ENCODE results near the gene ROCK2. TPM values are rescaled to one million over a fixed set of nuclear protein-coding genes. Genes with fewer than 3 reads are reported as not detected.

ROCK2 gene
- total RNA-seq, 2 experiments from 2014 or later: 16.6 to 19.2 TPM

DNA sequence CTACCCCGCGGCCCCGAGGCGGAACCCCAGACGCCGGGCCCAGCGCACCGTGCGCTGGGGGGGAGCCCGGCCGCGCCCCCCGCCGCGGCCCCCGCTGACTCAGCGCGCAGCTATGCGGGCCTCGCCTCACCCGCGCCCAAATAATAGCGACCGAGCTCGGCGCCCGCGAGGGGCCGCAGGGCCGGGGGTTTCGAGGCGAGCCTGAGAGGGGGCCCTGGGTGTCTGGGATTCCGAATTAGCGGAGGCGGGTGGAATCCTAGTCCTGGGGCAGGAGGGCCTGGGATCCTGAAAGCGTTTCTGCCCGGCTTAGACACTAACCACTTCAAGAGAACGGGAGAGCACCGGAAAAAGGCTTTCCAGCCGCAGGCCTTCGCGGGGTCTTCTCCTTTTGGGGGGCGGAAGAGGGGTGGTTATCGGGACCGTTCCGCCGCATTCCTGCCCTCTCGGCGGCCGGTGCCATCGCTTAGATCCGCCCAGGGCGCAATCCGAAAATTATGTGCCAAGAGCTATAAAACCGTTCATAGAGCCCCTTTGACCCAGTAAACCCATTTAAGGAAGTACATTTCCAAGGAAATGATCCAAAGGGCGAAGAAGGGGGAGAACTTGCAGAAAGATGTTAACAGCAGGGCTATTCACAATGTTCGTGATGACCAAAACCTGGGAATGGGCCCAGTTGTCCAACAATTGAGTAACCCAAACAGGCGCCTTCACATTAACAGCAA lies 681 bp upstream of the ROCK2 start:
- ChIA-PET POLR2A (interaction anchor here (1.2 to 2.7 kb wide), 7 partner anchors 9 to 533 kb away, joined by 3 to 8 read pairs (median 4); partner anchors contain the start of genes E2F6 and SLC66A3), CTCF (interaction anchor here (0.6 to 2.5 kb wide), 8 partner anchors 22 to 213 kb away, joined by 3 to 12 read pairs (median 3); partner anchors contain the start of gene E2F6)
- Mint-ChIP-seq H3K4me1 (ENCODE audit: low read depth) (peaks cover 22% of the 10 kb centered on the region), H3K36me3 (no peaks in the 10 kb centered on the region), H3K27me3 (no peaks in the 10 kb centered on the region), H3K27ac (peak overlapping the region; percentile 13), H3K9me3 (no peaks in the 10 kb centered on the region), H3K4me3 (peak overlapping the region; percentile 72)
- intact Hi-C loops (cut with micrococcal nuclease): loop anchor here (1.0 to 10.0 kb wide), 6 partner anchors 108 to 410 kb away; partner anchors contain the start of gene SLC66A3
- peak; percentile 38 for DNase-seq

GRCh38 chr2:11343650-11344341 lies 640 bp downstream of the ROCK2 start:
- Mint-ChIP-seq H3K27ac (peak overlapping the region; percentile 89), H3K36me3 (no peaks in the 10 kb centered on the region), H3K4me1 (ENCODE audit: low read depth) (peaks cover 30% of the 10 kb centered on the region), H3K9me3 (no peaks in the 10 kb centered on the region), H3K27me3 (no peaks in the 10 kb centered on the region), H3K4me3 (peak overlapping the region; percentile 98)
- POLR2A ChIA-PET: interaction anchor here (1.2 to 2.7 kb wide), 7 partner anchors 116 to 532 kb away, joined by 3 to 8 read pairs (median 4); partner anchors contain the start of genes E2F6 and SLC66A3
- intact Hi-C loops (cut with micrococcal nuclease): loop anchor here (1.0 to 10.0 kb wide), 6 partner anchors 106 to 411 kb away; partner anchors contain the start of gene SLC66A3
- peak; percentile 57 for DNase-seq
- CTCF ChIA-PET: interaction anchor here (0.9 to 2.5 kb wide), 4 partner anchors 21 to 219 kb away, joined by 3 to 12 read pairs (median 4); a partner anchor contains a TSS

GRCh38 chr2:11343368-11343649 lies 1.1 kb downstream of the ROCK2 start:
- no peak for DNase-seq
- POLR2A ChIA-PET: interaction anchor here (1.2 to 2.7 kb wide), 4 partner anchors 122 to 410 kb away, joined by 3 to 8 read pairs (median 8); partner anchors contain the start of genes E2F6 and SLC66A3
- Mint-ChIP-seq H3K9me3 (no peaks in the 10 kb centered on the region), H3K27ac (peak overlapping the region; percentile 89), H3K4me3 (peak overlapping the region; percentile 98), H3K27me3 (no peaks in the 10 kb centered on the region), H3K4me1 (ENCODE audit: low read depth) (peaks cover 34% of the 10 kb centered on the region), H3K36me3 (no peaks in the 10 kb centered on the region)
- intact Hi-C loops (cut with micrococcal nuclease): loop anchor here (5.0 to 10.0 kb wide), 4 partner anchors 106 to 411 kb away; no protein-coding TSS in a partner anchor
- CTCF ChIA-PET: interaction anchor here (1.5 to 2.5 kb wide), 3 partner anchors 182 to 219 kb away, joined by 3 to 12 read pairs (median 4); a partner anchor contains a TSS

DNA sequence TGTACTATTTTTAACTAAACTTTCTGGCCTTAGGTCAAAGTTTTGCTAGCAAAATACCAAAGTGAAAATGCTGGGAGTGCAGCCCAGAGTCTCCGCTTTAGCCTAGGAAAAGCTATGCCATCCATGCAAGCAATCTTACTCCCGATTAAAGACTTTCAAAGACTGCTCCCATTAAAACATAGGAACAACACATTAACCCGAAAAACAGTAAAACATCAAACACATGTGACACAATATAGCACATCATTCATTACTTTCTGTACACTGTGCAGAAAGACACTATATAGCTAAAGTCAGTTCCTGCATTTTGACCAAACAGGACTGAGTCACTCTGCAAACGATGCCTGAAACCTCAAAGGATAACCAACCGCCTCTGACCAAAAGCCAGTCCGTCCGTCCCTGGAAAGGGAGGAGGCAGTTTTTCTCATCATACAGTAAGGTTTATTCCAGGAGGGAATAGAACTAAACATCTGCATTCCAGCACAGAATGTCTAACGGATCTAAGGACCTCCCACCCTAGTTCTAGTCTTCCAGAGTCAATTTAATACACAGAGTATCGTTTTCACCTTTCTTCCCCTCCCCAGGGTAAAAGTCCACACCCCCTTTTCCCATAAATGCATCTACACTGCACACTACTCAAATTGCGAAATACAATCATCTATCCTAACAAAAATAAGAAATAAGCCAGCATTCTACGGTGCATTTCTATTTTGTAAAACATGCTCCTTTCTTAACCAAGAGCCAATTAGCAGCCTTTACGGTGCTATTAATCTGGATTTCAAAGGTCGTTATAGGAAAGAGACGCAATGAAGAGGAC lies 1.7 kb downstream of the ROCK2 start:
- DNase-seq: peak; percentile 16
- no peaks in the 10 kb centered on the region for H3K36me3 Mint-ChIP-seq
- POLR2A ChIA-PET: interaction anchor here (2.5 to 2.7 kb wide), 3 partner anchors 123 to 187 kb away, joined by 8 read pairs; partner anchors contain the start of genes E2F6 and SLC66A3
- peaks cover 34% of the 10 kb centered on the region for H3K4me1 Mint-ChIP-seq (ENCODE audit: low read depth)
- H3K9me3 Mint-ChIP-seq: no peaks in the 10 kb centered on the region
- peak overlapping the region; percentile 98 for H3K4me3 Mint-ChIP-seq
- CTCF ChIA-PET: interaction anchor here (0.6 to 1.5 kb wide), 2 partner anchors 218 to 241 kb away, joined by 3 read pairs; no protein-coding TSS in a partner anchor
- H3K27me3 Mint-ChIP-seq: no peaks in the 10 kb centered on the region
- intact Hi-C loops (cut with micrococcal nuclease): loop anchor here (5.0 to 10.0 kb wide), 4 partner anchors 105 to 412 kb away; no protein-coding TSS in a partner anchor
- H3K27ac Mint-ChIP-seq: peak overlapping the region; percentile 89

GRCh38 chr2:11340717-11341116 lies 3.7 kb downstream of the ROCK2 start:
- Mint-ChIP-seq H3K9me3 (no peaks in the 10 kb centered on the region), H3K4me1 (ENCODE audit: low read depth) (peaks cover 36% of the 10 kb centered on the region), H3K27ac (no peak overlapping the region), H3K4me3 (no peak overlapping the region), H3K36me3 (peaks cover 2% of the 10 kb centered on the region), H3K27me3 (no peaks in the 10 kb centered on the region)
- POLR2A ChIA-PET: no interaction called here
- CTCF ChIA-PET: no interaction called here
- no peak for DNase-seq
- intact Hi-C loops (cut with micrococcal nuclease): loop anchor here (5.0 to 10.0 kb wide), 4 partner anchors 103 to 414 kb away; no protein-coding TSS in a partner anchor

DNA sequence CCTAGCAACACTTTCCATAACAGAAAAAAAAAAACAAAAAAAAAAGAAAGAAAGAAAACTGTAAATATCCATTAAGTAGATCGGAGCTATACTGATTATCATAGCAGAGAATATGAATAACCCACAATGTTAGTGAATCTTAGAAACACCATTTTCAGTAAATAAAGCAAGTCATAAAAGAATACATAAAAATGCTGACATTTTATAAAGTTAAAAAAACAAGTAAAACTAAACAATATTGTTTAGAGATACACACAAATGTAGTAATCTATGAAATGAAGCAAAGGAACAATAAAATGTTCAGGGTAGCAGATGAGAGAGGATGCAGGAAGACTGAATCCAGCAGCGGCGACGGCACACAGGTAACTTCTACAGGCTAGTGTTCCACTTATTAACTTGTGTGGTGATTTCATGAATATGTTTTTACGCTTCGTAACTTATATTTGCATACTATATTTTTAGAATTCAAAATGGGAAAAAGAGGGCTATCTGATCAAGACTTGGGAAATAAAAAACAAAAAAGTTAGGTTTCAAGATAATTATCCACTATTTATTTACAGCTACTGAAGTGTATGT lies 4.8 kb downstream of the ROCK2 start:
- H3K4me3 Mint-ChIP-seq: no peak overlapping the region
- POLR2A ChIA-PET: no interaction called here
- DNase-seq: no peak
- peaks cover 36% of the 10 kb centered on the region for H3K4me1 Mint-ChIP-seq (ENCODE audit: low read depth)
- H3K27ac Mint-ChIP-seq: no peak overlapping the region
- H3K27me3 Mint-ChIP-seq: no peaks in the 10 kb centered on the region
- H3K9me3 Mint-ChIP-seq: no peaks in the 10 kb centered on the region
- CTCF ChIA-PET: no interaction called here
- intact Hi-C loops (cut with micrococcal nuclease): loop anchor here (5.0 to 10.0 kb wide), 4 partner anchors 102 to 415 kb away; no protein-coding TSS in a partner anchor
- peaks cover 2% of the 10 kb centered on the region for H3K36me3 Mint-ChIP-seq

- Mint-ChIP-seq H3K36me3 (peaks cover 2% of the 10 kb centered on the region), H3K4me3 (no peak overlapping the region), H3K27me3 (no peaks in the 10 kb centered on the region), H3K27ac (no peak overlapping the region), H3K9me3 (no peaks in the 10 kb centered on the region), H3K4me1 (ENCODE audit: low read depth) (peaks cover 40% of the 10 kb centered on the region)
- no peak for DNase-seq
- CTCF ChIA-PET: no interaction called here
- intact Hi-C loops (cut with micrococcal nuclease): no loop called here
- POLR2A ChIA-PET: no interaction called here
These were observed 5.9 kb downstream of the ROCK2 start for GRCh38 chr2:11338580-11338979.

- H3K9me3 Mint-ChIP-seq: peaks cover under 1% of the 10 kb centered on the region
- peaks cover 39% of the 10 kb centered on the region for H3K4me1 Mint-ChIP-seq (ENCODE audit: low read depth)
- CTCF ChIA-PET: no interaction called here
- intact Hi-C loops (cut with micrococcal nuclease): no loop called here
- no peak overlapping the region for H3K4me3 Mint-ChIP-seq
- H3K27me3 Mint-ChIP-seq: no peaks in the 10 kb centered on the region
- no peak overlapping the region for H3K27ac Mint-ChIP-seq
- POLR2A ChIA-PET: no interaction called here
- H3K36me3 Mint-ChIP-seq: peaks cover 2% of the 10 kb centered on the region
- no peak for DNase-seq
These were observed 6.5 kb downstream of the ROCK2 start for GRCh38 chr2:11337909-11338308.

- peaks cover 4% of the 10 kb centered on the region for H3K9me3 Mint-ChIP-seq
- no peaks in the 10 kb centered on the region for H3K27me3 Mint-ChIP-seq
- H3K4me3 Mint-ChIP-seq: no peak overlapping the region
- no peak for DNase-seq
- CTCF ChIA-PET: no interaction called here
- intact Hi-C loops (cut with micrococcal nuclease): no loop called here
- peaks cover 28% of the 10 kb centered on the region for H3K4me1 Mint-ChIP-seq (ENCODE audit: low read depth)
- POLR2A ChIA-PET: no interaction called here
- peaks cover 2% of the 10 kb centered on the region for H3K36me3 Mint-ChIP-seq
- no peak overlapping the region for H3K27ac Mint-ChIP-seq
These were observed 8.2 kb downstream of the ROCK2 start for GRCh38 chr2:11336189-11336588.

- Mint-ChIP-seq H3K9me3 (peaks cover 4% of the 10 kb centered on the region), H3K27me3 (no peaks in the 10 kb centered on the region), H3K27ac (no peak overlapping the region), H3K4me3 (no peak overlapping the region), H3K4me1 (ENCODE audit: low read depth) (peaks cover 12% of the 10 kb centered on the region), H3K36me3 (peaks cover 2% of the 10 kb centered on the region)
- POLR2A ChIA-PET: no interaction called here
- no peak for DNase-seq
- CTCF ChIA-PET: no interaction called here
- intact Hi-C loops (cut with micrococcal nuclease): no loop called here
These were observed 10.8 kb downstream of the ROCK2 start for GRCh38 chr2:11333427-11334183.

- CTCF ChIA-PET: no interaction called here
- intact Hi-C loops (cut with micrococcal nuclease): no loop called here
- peaks cover 14% of the 10 kb centered on the region for H3K4me1 Mint-ChIP-seq (ENCODE audit: low read depth)
- H3K36me3 Mint-ChIP-seq: peaks cover 2% of the 10 kb centered on the region
- POLR2A ChIA-PET: no interaction called here
- no peaks in the 10 kb centered on the region for H3K27me3 Mint-ChIP-seq
- no peak for DNase-seq
- no peak overlapping the region for H3K4me3 Mint-ChIP-seq
- no peak overlapping the region for H3K27ac Mint-ChIP-seq
- peaks cover 4% of the 10 kb centered on the region for H3K9me3 Mint-ChIP-seq
These were observed 11.8 kb downstream of the ROCK2 start for GRCh38 chr2:11332596-11332995.

Data from activated CD4-positive, alpha-beta memory T cell treated with anti-CD3 and anti-CD28 coated beads for 36 hours (primary cell).